HS-27A (cell line): ENCODE results near the gene PIR.

Experiments used
- DNase-seq: peaks from one replicate; pipeline ENCODE4 v3.0.0-alpha.2; 2012; ENCODE audit warnings: low read depth, missing footprints

The PIR gene

DNA sequence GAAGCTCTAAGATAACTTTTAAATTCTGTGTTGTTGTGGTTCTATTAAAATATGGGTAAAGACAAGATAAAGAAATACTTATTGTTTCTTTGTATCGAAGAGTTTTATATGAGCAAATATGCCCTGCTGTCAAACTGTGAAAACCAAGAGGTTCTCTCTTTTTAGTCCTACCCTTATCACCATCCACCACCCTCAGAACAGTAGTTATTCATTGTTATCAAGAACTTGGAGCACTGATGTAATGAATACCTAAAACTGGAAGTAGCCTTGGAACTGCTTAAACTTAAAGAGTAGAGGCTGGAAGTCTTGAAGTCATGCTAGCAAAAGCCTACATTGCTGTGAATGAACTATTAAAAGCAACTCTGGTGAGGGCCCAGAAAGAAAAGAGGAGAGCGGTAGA is 9.2 kb downstream of the PIR start:
- no peak for DNase-seq

GRCh38 chrX:15475486-15475885 is 17.6 kb downstream of the PIR start:
- no peak for DNase-seq

GRCh38 chrX:15475021-15475420 is 18.1 kb downstream of the PIR start:
- DNase-seq: no peak

DNA sequence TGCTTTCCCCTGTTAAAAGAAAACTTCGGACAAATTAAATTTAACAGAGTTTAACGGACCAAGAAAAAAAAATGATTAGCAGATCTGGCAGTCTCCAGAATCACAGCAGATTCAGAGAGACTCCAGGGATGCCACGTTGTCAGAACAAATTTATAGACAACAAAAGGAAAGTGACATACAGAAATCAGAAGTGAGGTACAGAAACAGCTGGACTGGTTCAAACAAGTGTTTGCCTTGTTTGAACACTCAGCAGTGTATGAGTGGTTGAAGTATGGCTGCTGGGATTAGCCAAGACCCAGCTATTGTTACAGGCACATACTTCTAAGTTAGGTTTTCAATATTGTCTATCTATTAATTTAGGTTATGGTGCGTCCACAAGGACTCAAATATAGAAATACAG is 19.1 kb downstream of the PIR start:
- no peak for DNase-seq

GRCh38 chrX:15472531-15472930 is 20.6 kb downstream of the PIR start:
- no peak for DNase-seq

GRCh38 chrX:15471028-15471427 is 22.1 kb downstream of the PIR start:
- no peak for DNase-seq

DNA sequence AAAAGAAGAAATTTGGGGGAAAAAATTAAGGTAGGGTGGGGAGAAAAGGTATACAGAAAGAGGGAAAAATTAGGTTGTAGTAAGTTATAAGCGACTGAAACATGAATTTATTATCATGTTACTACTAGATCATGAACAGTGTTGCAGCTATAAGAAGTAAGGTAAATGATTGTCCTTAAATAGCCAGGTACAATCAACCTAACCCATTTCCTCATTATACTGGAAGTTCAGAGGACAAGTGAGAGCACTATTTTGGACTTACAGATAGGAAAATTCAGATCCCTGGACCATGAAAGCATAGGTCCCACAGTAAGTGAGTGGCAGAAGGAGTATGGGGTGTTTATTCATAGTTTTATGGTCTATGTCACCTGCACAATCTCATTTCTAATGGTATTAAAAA is 23.5 kb downstream of the PIR start:
- no peak for DNase-seq

- DNase-seq: no peak
Measured at GRCh38 chrX:15468036-15468435, 25.1 kb downstream of the PIR start.

DNA sequence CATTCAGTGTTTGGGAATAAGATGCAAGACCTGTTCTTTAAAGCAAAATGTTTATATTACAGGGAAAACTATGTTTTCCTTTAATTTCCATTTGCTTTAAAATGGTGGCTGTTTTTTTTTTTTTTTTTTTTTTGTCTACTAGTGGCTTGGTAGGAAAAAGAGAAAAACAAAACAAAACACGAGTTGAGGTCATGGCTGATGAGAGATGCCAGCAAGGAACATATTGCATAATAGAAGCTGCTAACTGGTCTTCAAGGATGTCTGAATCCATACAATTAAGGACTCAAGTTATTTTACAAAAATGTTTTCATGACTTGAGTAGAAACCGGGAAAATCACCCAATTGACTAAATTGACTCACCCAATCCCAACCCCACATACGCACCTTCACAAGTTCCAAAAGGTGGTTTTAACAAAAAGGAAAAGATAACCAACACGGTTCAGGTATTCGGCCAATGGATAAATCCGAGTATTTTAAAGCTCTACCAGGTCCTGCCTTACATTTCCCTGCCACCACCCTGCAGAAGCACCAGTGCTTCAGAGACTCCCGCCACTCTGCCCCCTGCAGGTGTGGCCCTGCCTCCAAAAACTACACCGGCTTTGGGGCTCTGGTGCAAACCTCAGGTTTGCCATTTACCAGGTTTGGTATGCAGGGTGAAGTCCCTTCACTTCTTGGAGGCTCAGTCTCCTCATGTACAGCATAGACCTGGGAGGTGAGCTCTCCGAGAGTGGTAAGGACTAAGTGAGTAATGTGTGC is 27.1 kb downstream of the PIR start:
- no peak for DNase-seq

GRCh38 chrX:15465347-15465746 is 27.8 kb downstream of the PIR start:
- no peak for DNase-seq

DNA sequence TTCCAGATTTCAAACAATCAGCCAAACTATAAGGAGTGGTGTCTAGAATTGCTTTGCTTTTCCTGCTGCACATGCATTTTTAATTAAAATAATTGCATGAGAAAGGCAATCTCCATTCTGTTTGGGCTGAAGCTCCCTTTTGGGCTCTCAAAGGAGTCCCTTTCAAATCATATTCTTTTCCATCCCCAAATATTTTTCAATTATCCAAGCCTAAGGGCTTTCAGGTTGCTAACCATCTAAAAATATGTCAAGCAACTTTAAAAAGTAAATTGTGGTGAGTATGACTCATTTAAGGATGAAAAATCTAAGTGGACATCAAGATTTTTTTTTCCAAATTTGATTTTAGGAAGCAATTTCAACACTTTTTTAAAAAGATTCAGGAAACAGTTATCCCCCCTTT is 28.4 kb downstream of the PIR start:
- no peak for DNase-seq

GRCh38 chrX:15451913-15452312 is 41.2 kb downstream of the PIR start:
- DNase-seq: no peak

GRCh38 chrX:15448010-15448639 is 45.0 kb downstream of the PIR start:
- DNase-seq: no peak

DNA sequence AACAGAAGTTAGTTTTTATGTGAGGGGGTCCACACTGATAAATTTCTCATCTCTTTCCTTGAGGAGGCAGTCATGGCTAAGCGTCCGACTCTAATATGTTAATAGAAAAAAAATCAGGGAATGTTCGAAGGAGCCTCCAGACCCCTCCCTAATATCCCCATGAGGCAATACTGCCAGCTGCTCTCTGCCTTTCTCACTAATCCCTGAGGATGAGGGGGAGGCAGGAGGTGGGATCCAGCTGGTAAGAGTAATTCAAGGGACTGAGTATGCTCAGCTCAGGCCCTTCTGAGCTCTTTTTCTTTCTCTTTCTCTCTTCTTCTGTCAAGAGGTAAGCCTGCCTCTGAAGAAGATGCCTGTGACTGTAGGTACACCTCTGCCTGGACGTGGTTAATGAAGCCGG is 51.7 kb downstream of the PIR start:
- no peak for DNase-seq

GRCh38 chrX:15438332-15438731 is 54.8 kb downstream of the PIR start:
- no peak for DNase-seq

GRCh38 chrX:15437724-15438123 is 55.4 kb downstream of the PIR start:
- no peak for DNase-seq

GRCh38 chrX:15435836-15436619 is 57.1 kb downstream of the PIR start:
- no peak for DNase-seq

DNA sequence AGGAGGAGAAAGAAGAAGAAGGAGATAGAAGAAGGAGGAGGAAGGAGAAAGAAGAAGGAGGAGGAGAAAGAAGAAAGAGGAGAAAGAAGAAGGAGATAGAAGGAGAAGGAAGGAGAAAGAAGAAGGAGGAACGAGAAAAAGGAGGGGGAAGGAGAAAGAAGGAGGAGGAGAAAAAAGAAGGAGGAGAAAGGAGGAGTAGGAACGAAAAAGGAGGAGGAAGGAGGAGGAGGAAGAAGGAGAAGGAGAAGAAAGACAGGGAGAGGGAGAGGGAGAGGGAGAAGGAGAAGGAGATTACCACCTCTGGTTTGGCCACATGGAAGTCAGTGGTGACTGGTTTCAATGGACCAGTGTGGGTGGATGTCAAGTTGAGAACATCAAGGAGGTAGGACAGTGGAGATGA is 58.9 kb downstream of the PIR start:
- DNase-seq: no peak

- DNase-seq: no peak
Measured at GRCh38 chrX:15430584-15430983, 62.5 kb downstream of the PIR start.

DNA sequence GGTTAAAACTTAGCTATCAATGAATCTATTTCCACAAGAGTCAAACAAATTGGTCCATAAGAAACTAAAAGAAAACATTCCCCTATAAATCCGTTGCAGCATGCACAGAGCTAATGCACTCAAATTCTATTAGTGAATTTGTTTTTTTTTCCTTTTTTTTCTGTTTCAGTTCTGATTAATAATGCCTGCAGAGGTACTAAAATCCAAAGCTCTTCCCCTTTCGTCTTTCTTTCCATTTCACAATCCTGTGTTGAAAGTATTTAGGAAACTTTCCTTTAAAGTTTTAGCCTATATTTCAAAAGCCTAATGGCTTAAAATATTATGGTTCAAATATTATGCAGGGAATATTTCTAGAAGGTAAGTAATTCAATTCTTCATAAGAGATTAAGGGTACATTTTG is 63.1 kb downstream of the PIR start:
- no peak for DNase-seq

GRCh38 chrX:15425024-15425423 is 68.1 kb downstream of the PIR start:
- no peak for DNase-seq

GRCh38 chrX:15418707-15419181 is 74.4 kb downstream of the PIR start:
- no peak for DNase-seq
